Fibroblast of lung (primary cell): ENCODE measurements around the gene RTTN. TPM values are rescaled to one million over a fixed set of nuclear protein-coding genes. Genes with fewer than 3 reads are reported as not detected.

Experiments used
- DNase-seq, 2 donors: peaks; one replicate each; pipeline versions ENCODE4 v3.0.0 to v3.0.0-alpha.2; 2010; ENCODE audit warnings: low read depth in 2 of 2
- H2AFZ ChIP-seq: 2 replicates; pipeline ENCODE4 v1.5.1; 2012; ENCODE audit warnings: low read length, control low read depth, inconsistent platforms
- H3K27ac ChIP-seq: 2 replicates; pipeline ENCODE4 v1.5.1; 2011; ENCODE audit warnings: low read length, control low read depth; ENCODE audit not compliant: insufficient read depth
- H3K27me3 ChIP-seq: 2 replicates; pipeline ENCODE4 v1.5.1; 2011; ENCODE audit warnings: mild to moderate bottlenecking, low read length; ENCODE audit not compliant: control insufficient read depth, insufficient read depth
- H3K36me3 ChIP-seq: 2 replicates; pipeline ENCODE4 v1.5.1; 2011; ENCODE audit warnings: low read length; ENCODE audit not compliant: control insufficient read depth, insufficient read depth
- H3K4me1 ChIP-seq: 2 replicates; pipeline ENCODE4 v1.5.1; 2011; ENCODE audit warnings: low read length; ENCODE audit not compliant: control insufficient read depth, insufficient read depth; ENCODE audit errors: extremely low read depth
- H3K4me2 ChIP-seq: 2 replicates; pipeline ENCODE4 v1.5.1; 2011; ENCODE audit warnings: low read length, control low read depth; ENCODE audit not compliant: insufficient read depth; ENCODE audit errors: extremely low read depth
- H3K4me3 ChIP-seq, 4 experiments: fragments of 200-600 bp in 1 of 4; sonication (generic) in 1 of 4; replicated peaks in 1 of 4; 2 replicates each; pipeline ENCODE4 v1.5.1; 2011 to 2016; ENCODE audit warnings: low read length in 4 of 4, low read depth in 3 of 4, mild to moderate bottlenecking in 3 of 4, control low read depth in 2 of 4, inconsistent platforms in 1 of 4, mixed read lengths in 1 of 4; ENCODE audit not compliant: insufficient read depth in 1 of 4; ENCODE audit errors: control extremely low read depth in 1 of 4
- H3K79me2 ChIP-seq: 2 replicates; pipeline ENCODE4 v1.5.1; 2012; ENCODE audit warnings: mild to moderate bottlenecking, low read length, inconsistent platforms; ENCODE audit not compliant: control insufficient read depth, insufficient read depth
- H3K9ac ChIP-seq: 2 replicates; pipeline ENCODE4 v1.5.1; 2011; ENCODE audit warnings: mild to moderate bottlenecking, low read length, control low read depth; ENCODE audit not compliant: insufficient read depth
- H3K9me3 ChIP-seq: 2 replicates; pipeline ENCODE4 v1.5.1; 2012; ENCODE audit warnings: low read depth, low read length; ENCODE audit not compliant: control insufficient read depth, insufficient read depth
- H4K20me1 ChIP-seq: 2 replicates; pipeline ENCODE4 v1.5.1; 2011; ENCODE audit warnings: low read length; ENCODE audit not compliant: control insufficient read depth, insufficient read depth; ENCODE audit errors: extremely low read depth
- EZH2 ChIP-seq: IDR thresholded peaks from 2 replicates; pipeline ENCODE4 v1.5.1; 2012; ENCODE audit warnings: low read length, control low read depth, mild to moderate bottlenecking; ENCODE audit errors: missing control alignments
- polyA plus RNA-seq, 2 donors: library from polyadenylated mRNA; depleted of rRNA in 1 of 2; stranded (reverse) in 1 of 2; unstranded in 1 of 2; fragments of >200 nt; gene quantifications; 2 replicates each; pipeline ENCODE4 v1.2.1, GENCODE V29; 2011 to 2012; ENCODE audit warnings: missing spikeins in 1 of 2
- total RNA-seq: library from RNA; depleted of rRNA; stranded (reverse); fragments of >200 nt; gene quantifications from 2 replicates; pipeline ENCODE4 v1.2.1, GENCODE V29; 2014
- TF ChIP-seq, protein P1 (sequence below), 2 donors: IDR thresholded peaks in 1 of 2; conservative IDR thresholded peaks in 1 of 2; 1 replicate in 1 of 2; 2 replicates in 1 of 2; pipeline ENCODE4 v1.5.1; 2011 to 2012; ENCODE audit warnings: low read length in 2 of 2, control low read depth in 1 of 2, inconsistent platforms in 1 of 2, low read depth in 1 of 2, mild to moderate bottlenecking in 1 of 2

The RTTN gene
- total and polyA plus RNA-seq, 2 donors (not counting 1 experiment from before 2014, with no cell fraction given) = 5.4 to 19.0 TPM

DNA sequence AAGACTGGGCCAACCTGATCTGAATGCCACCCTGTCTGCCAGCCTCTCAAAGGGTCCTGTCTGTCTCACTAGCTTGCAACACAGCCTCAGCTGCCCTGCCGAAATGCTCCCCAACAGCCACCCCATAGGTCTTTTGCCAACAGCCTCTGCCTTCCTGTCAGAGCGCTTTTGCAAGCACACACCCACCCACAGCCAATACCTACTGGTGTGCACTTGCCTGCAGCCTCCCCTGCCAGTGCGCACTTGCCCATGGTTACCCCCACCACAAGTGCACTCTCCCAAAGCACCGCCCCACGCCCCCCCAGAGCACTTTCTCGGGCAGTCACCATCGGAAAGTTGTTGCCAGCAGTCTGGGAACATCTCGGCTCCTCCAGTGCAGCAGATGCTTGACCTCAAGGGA is 48.6 kb downstream of the RTTN start:
- Histone ChIP-seq H3K4me1 (peaks cover 11% of the 10 kb centered on the region), H3K4me3 (no peak overlapping the region), H3K9ac (no peak overlapping the region), H2AFZ (no peak overlapping the region), H3K79me2 (no peaks in the 10 kb centered on the region), H3K9me3 (no peaks in the 10 kb centered on the region), H4K20me1 (no peaks in the 10 kb centered on the region), H3K27ac (no peak overlapping the region), H3K36me3 (no peaks in the 10 kb centered on the region), H3K27me3 (no peaks in the 10 kb centered on the region), H3K4me2 (no peak overlapping the region)
- no peak for DNase-seq
- TF ChIP-seq, protein P1, sequence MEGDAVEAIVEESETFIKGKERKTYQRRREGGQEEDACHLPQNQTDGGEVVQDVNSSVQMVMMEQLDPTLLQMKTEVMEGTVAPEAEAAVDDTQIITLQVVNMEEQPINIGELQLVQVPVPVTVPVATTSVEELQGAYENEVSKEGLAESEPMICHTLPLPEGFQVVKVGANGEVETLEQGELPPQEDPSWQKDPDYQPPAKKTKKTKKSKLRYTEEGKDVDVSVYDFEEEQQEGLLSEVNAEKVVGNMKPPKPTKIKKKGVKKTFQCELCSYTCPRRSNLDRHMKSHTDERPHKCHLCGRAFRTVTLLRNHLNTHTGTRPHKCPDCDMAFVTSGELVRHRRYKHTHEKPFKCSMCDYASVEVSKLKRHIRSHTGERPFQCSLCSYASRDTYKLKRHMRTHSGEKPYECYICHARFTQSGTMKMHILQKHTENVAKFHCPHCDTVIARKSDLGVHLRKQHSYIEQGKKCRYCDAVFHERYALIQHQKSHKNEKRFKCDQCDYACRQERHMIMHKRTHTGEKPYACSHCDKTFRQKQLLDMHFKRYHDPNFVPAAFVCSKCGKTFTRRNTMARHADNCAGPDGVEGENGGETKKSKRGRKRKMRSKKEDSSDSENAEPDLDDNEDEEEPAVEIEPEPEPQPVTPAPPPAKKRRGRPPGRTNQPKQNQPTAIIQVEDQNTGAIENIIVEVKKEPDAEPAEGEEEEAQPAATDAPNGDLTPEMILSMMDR (conservative IDR thresholded peaks at IDR 0.05 in 1 of 2, IDR thresholded peaks at IDR 0.05 in 1 of 2; ENCODE audit: low read depth in 1 of 2, low read length in 2 of 2) = no peak

DNA sequence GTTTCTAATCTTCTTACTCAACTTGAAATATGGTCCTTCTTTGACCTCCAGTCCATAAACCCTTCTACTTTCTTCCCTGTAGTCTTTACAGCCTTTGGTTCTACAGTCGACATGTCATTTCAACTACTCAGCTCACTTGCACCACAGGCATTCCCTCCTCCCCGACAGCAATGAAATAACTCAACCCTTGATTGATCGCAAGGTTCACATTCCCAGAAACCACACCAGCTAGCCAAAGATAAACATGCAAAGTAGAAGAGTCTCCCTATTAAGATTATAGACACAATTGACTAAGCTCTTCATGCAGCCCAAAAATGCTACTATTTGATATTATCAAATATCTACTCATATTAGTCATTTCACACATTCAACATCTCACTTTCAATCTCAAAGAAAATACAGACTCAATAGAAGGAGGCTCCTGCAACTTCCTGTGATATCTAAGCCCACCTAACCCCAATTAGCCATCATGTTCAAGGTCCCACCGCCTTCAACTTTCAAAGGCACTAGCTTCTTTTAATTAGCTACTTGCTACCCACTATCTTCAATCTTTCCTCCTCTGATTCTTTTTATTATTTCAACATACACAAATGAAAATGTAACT is 50.8 kb downstream of the RTTN start:
- TF ChIP-seq EZH2 = no peak
- TF ChIP-seq, protein P1 (conservative IDR thresholded peaks at IDR 0.05 in 1 of 2, IDR thresholded peaks at IDR 0.05 in 1 of 2; ENCODE audit: low read depth in 1 of 2, low read length in 2 of 2) = no peak
- Histone ChIP-seq H3K4me1 (peaks cover 8% of the 10 kb centered on the region), H3K79me2 (no peaks in the 10 kb centered on the region), H3K9ac (no peak overlapping the region), H2AFZ (no peak overlapping the region), H3K27ac (no peak overlapping the region), H3K9me3 (no peaks in the 10 kb centered on the region), H3K4me3 (no peak overlapping the region), H4K20me1 (no peaks in the 10 kb centered on the region), H3K4me2 (peak overlapping the region; percentile 54), H3K27me3 (no peaks in the 10 kb centered on the region), H3K36me3 (no peaks in the 10 kb centered on the region)
- DNase-seq = peak; percentile 75 to 98

DNA sequence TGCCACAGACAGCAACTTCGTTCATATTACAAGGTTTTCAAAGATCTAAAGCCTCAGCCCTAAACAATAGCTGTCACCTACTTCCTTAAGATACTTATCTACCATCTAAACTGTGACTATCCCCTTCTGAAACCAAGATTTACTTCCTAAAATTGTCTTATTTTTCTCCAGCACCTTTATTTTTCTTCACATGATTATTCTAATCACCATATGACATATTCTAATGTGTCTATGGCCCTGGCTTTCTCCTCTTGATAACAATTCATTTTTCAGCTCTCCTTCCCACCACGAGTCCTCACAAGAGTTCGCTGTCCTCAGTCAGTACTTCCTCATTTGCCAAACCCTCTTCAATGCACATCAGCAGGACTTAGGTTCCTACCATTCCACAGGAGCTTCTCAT is 53.9 kb downstream of the RTTN start:
- H3K9ac ChIP-seq = no peak overlapping the region
- H3K4me3 ChIP-seq = no peak overlapping the region
- H2AFZ ChIP-seq = no peak overlapping the region
- H3K27me3 ChIP-seq = no peaks in the 10 kb centered on the region
- no peaks in the 10 kb centered on the region for H3K79me2 ChIP-seq
- no peak overlapping the region for H3K27ac ChIP-seq
- no peak overlapping the region for H3K4me2 ChIP-seq
- no peaks in the 10 kb centered on the region for H3K9me3 ChIP-seq
- DNase-seq = no peak
- no peaks in the 10 kb centered on the region for H3K36me3 ChIP-seq
- no peaks in the 10 kb centered on the region for H4K20me1 ChIP-seq
- H3K4me1 ChIP-seq = peaks cover 8% of the 10 kb centered on the region
- TF ChIP-seq, protein P1 (conservative IDR thresholded peaks at IDR 0.05 in 1 of 2, IDR thresholded peaks at IDR 0.05 in 1 of 2; ENCODE audit: low read depth in 1 of 2, low read length in 2 of 2) = no peak
- TF ChIP-seq EZH2 = no peak
